Naive B cell (primary cell): ENCODE data around the gene GATC. TPM values are rescaled to one million over a fixed set of nuclear protein-coding genes. Genes with fewer than 3 reads are reported as not detected.
"Not testable (repeated sequence)": the region's sequence is repeated elsewhere in the genome, so short reads cannot be mapped to it uniquely, and the experiment has no call there.

Source experiments
- ATAC-seq, 2 donors: fragments of 150-1000 bp; cut with Tn5 transposase; 2 replicates each; pipeline ENCODE4 v1.10.0; 2021; ENCODE audit warnings: low read depth in 2 of 2, mild to moderate bottlenecking in 2 of 2, moderate library complexity in 2 of 2
- DNase-seq: peaks from one replicate; pipeline ENCODE4 v3.0.0; 2022
- H3K27ac Mint-ChIP-seq, 6 donors: one replicate each; pipeline ENCODE4 v1.8.0; 2020 to 2022; ENCODE audit warnings: mild to moderate bottlenecking in 6 of 6, mixed read lengths in 6 of 6, moderate library complexity in 5 of 6, inconsistent platforms in 2 of 6
- H3K27me3 Mint-ChIP-seq, 3 donors: one replicate each; pipeline ENCODE4 v1.8.0; 2021 to 2022; ENCODE audit warnings: mixed read lengths in 3 of 3, mild to moderate bottlenecking in 1 of 3
- H3K36me3 Mint-ChIP-seq, 2 donors: one replicate each; pipeline ENCODE4 v1.8.0; 2020 to 2022; ENCODE audit warnings: mixed read lengths in 2 of 2, inconsistent platforms in 1 of 2, mild to moderate bottlenecking in 1 of 2
- H3K4me1 Mint-ChIP-seq, 3 donors: one replicate each; pipeline ENCODE4 v1.8.0; 2020 to 2022; ENCODE audit warnings: mixed read lengths in 3 of 3, inconsistent platforms in 1 of 3, mild to moderate bottlenecking in 1 of 3, moderate library complexity in 1 of 3
- H3K4me3 Mint-ChIP-seq, 8 donors: one replicate each; pipeline ENCODE4 v1.8.0; 2020 to 2022; ENCODE audit warnings: mild to moderate bottlenecking in 8 of 8, mixed read lengths in 8 of 8, moderate library complexity in 8 of 8, inconsistent platforms in 2 of 8
- H3K9me3 Mint-ChIP-seq, 7 donors: one replicate each; pipeline ENCODE4 v1.8.0; 2020 to 2022; ENCODE audit warnings: mixed read lengths in 7 of 7, mild to moderate bottlenecking in 5 of 7, inconsistent platforms in 2 of 7, moderate library complexity in 1 of 7
- polyA plus RNA-seq, 6 donors: library from polyadenylated mRNA; unstranded; fragments of 300-500 nt; fragmentation: Illumina TruSeq; gene quantifications; one replicate each; pipeline ENCODE4 v1.2.3, GENCODE V29; 2021; ENCODE audit warnings: low read depth in 6 of 6

The GATC gene
- polyA plus RNA-seq, 6 donors from 2014 or later = 9.7 to 16.3 (median 14.5) TPM

GRCh38 chr12:120487552-120487951, 41.3 kb downstream of the GATC start:
- not testable (repeated sequence) for ATAC-seq, DNase-seq, H3K9me3 Mint-ChIP-seq, H3K36me3 Mint-ChIP-seq, H3K4me3 Mint-ChIP-seq, H3K4me1 Mint-ChIP-seq, H3K27me3 Mint-ChIP-seq
- peak overlapping the region in 1 of 6 donors; percentile 72 for H3K27ac Mint-ChIP-seq

GRCh38 chr12:120488057-120488640, 41.9 kb downstream of the GATC start:
- ATAC-seq (no peak), DNase-seq (no peak)
- Mint-ChIP-seq H3K4me3 (no peak overlapping the region), H3K9me3 (no peaks in the 10 kb centered on the region), H3K36me3 (no peaks in the 10 kb centered on the region), H3K4me1 (no peaks in the 10 kb centered on the region), H3K27me3 (no peaks in the 10 kb centered on the region), H3K27ac (peak overlapping the region in 2 of 6 donors; percentile 10 to 61)

GRCh38 chr12:120489018-120489417, 42.8 kb downstream of the GATC start:
- no peaks in the 10 kb centered on the region for H3K9me3 Mint-ChIP-seq
- H3K27ac Mint-ChIP-seq = peak overlapping the region in 1 of 6 donors; percentile 16
- no peak for DNase-seq
- no peaks in the 10 kb centered on the region for H3K27me3 Mint-ChIP-seq
- no peak overlapping the region for H3K4me3 Mint-ChIP-seq
- no peak for ATAC-seq
- H3K4me1 Mint-ChIP-seq = no peaks in the 10 kb centered on the region
- no peaks in the 10 kb centered on the region for H3K36me3 Mint-ChIP-seq

- Mint-ChIP-seq H3K9me3 (no peaks in the 10 kb centered on the region), H3K36me3 (no peaks in the 10 kb centered on the region), H3K27ac (peak overlapping the region in 2 of 6 donors; percentile 25 to 60)
These were observed 44.1 kb downstream of the GATC start for GRCh38 chr12:120490325-120490724.

GRCh38 chr12:120490833-120491512, 44.7 kb downstream of the GATC start:
- peak overlapping the region in 2 of 6 donors; percentile 11 to 12 for H3K27ac Mint-ChIP-seq
- DNase-seq = no peak

More at GRCh38 chr12:120490325-120490724, 44.1 kb downstream of the GATC start:
- ATAC-seq = no peak
- H3K4me3 Mint-ChIP-seq = no peak overlapping the region
- peaks cover 5 to 6% (median 5%) of the 10 kb centered on the region in 3 donors for H3K4me1 Mint-ChIP-seq
- H3K27me3 Mint-ChIP-seq = no peaks in the 10 kb centered on the region
- no peak for DNase-seq

GRCh38 chr12:120495186-120495730, 49.0 kb downstream of the GATC start:
- peaks cover 30 to 32% (median 31%) of the 10 kb centered on the region in 3 donors for H3K4me1 Mint-ChIP-seq
- no peaks in the 10 kb centered on the region for H3K27me3 Mint-ChIP-seq
- ATAC-seq = peak; percentile 2 to 3
- H3K4me3 Mint-ChIP-seq = peak overlapping the region; percentile 82 to 98 (median 92)
- DNase-seq = no peak
- no peaks in the 10 kb centered on the region for H3K9me3 Mint-ChIP-seq
- H3K27ac Mint-ChIP-seq = peak overlapping the region in 5 of 6 donors; percentile 58 to 93 (median 92)
- H3K36me3 Mint-ChIP-seq = no peaks in the 10 kb centered on the region

More at GRCh38 chr12:120490833-120491512, 44.7 kb downstream of the GATC start:
- no peak for ATAC-seq
- H3K27me3 Mint-ChIP-seq = no peaks in the 10 kb centered on the region
- no peaks in the 10 kb centered on the region for H3K36me3 Mint-ChIP-seq
- H3K4me3 Mint-ChIP-seq = no peak overlapping the region
- H3K4me1 Mint-ChIP-seq = peaks cover 9 to 11% (median 10%) of the 10 kb centered on the region in 3 donors
- no peaks in the 10 kb centered on the region for H3K9me3 Mint-ChIP-seq

GRCh38 chr12:120495731-120496412, 49.6 kb downstream of the GATC start, which contains the start of gene DYNLL1:
DYNLL1 (plus strand) TSS chr12:120496113; CDS start chr12:120496422, 309 bp downstream.
- peaks cover 30 to 32% (median 31%) of the 10 kb centered on the region in 3 donors for H3K4me1 Mint-ChIP-seq

GRCh38 chr12:120496413-120497340, 50.4 kb downstream of the GATC start:
- peak overlapping the region; percentile 82 to 98 (median 92) for H3K4me3 Mint-ChIP-seq
- DNase-seq (peak; percentile 57), ATAC-seq (peak; percentile 27 to 32)
- H3K36me3 Mint-ChIP-seq = no peaks in the 10 kb centered on the region
- no peaks in the 10 kb centered on the region for H3K27me3 Mint-ChIP-seq
- peak overlapping the region; percentile 92 to 98 (median 95) for H3K27ac Mint-ChIP-seq
- no peaks in the 10 kb centered on the region for H3K9me3 Mint-ChIP-seq
- H3K4me1 Mint-ChIP-seq = peaks cover 30 to 32% (median 31%) of the 10 kb centered on the region in 3 donors

More at GRCh38 chr12:120495731-120496412, 49.6 kb downstream of the GATC start, which contains the start of gene DYNLL1:
- H3K27me3 Mint-ChIP-seq = no peaks in the 10 kb centered on the region
- ATAC-seq (peak; percentile 91), DNase-seq (peak; percentile 98)
- H3K4me3 Mint-ChIP-seq = peak within 1 kb of the TSS; percentile 82 to 98 (median 92)
- H3K36me3 Mint-ChIP-seq = no peaks in the 10 kb centered on the region
- H3K9me3 Mint-ChIP-seq = no peaks in the 10 kb centered on the region
- peak within 1 kb of the TSS; percentile 92 to 98 (median 95) for H3K27ac Mint-ChIP-seq

- H3K4me1 Mint-ChIP-seq = peaks cover 30 to 32% (median 31%) of the 10 kb centered on the region in 3 donors
- ATAC-seq = no peak
- H3K27ac Mint-ChIP-seq = peak overlapping the region in 5 of 6 donors; percentile 8 to 97 (median 74)
- H3K4me3 Mint-ChIP-seq = peak overlapping the region; percentile 82 to 98 (median 92)
- H3K9me3 Mint-ChIP-seq = no peaks in the 10 kb centered on the region
- H3K27me3 Mint-ChIP-seq = no peaks in the 10 kb centered on the region
- DNase-seq = no peak
- no peaks in the 10 kb centered on the region for H3K36me3 Mint-ChIP-seq
These were observed 51.4 kb downstream of the GATC start for GRCh38 chr12:120497524-120498150.

GRCh38 chr12:120498870-120499515, 52.7 kb downstream of the GATC start:
- no peaks in the 10 kb centered on the region for H3K27me3 Mint-ChIP-seq
- H3K4me1 Mint-ChIP-seq = peaks cover 30 to 32% (median 31%) of the 10 kb centered on the region in 3 donors
- DNase-seq (no peak), ATAC-seq (no peak)
- peak overlapping the region in 1 of 6 donors; percentile 12 for H3K27ac Mint-ChIP-seq
- H3K4me3 Mint-ChIP-seq = peak overlapping the region in 1 of 8 donors; percentile 90
- peaks cover 5 to 12% of the 10 kb centered on the region in 2 donors for H3K36me3 Mint-ChIP-seq
- H3K9me3 Mint-ChIP-seq = no peaks in the 10 kb centered on the region

- DNase-seq (no peak), ATAC-seq (no peak)
- H3K27me3 Mint-ChIP-seq = no peaks in the 10 kb centered on the region
- peaks cover 22 to 24% (median 24%) of the 10 kb centered on the region in 3 donors for H3K4me1 Mint-ChIP-seq
- H3K4me3 Mint-ChIP-seq = no peak overlapping the region
- no peaks in the 10 kb centered on the region for H3K9me3 Mint-ChIP-seq
- peak overlapping the region in 2 of 6 donors; percentile 25 to 27 for H3K27ac Mint-ChIP-seq
- H3K36me3 Mint-ChIP-seq = peaks cover 5 to 12% of the 10 kb centered on the region in 2 donors
These were observed 54.3 kb downstream of the GATC start for GRCh38 chr12:120500581-120500980.

- no peak for ATAC-seq
- H3K4me1 Mint-ChIP-seq = no peaks in the 10 kb centered on the region
- no peaks in the 10 kb centered on the region for H3K9me3 Mint-ChIP-seq
- peaks cover 5 to 21% of the 10 kb centered on the region in 2 donors for H3K36me3 Mint-ChIP-seq
- H3K4me3 Mint-ChIP-seq = no peak overlapping the region
- DNase-seq = no peak
- H3K27ac Mint-ChIP-seq = no peak overlapping the region
- no peaks in the 10 kb centered on the region for H3K27me3 Mint-ChIP-seq
These were observed 58.3 kb downstream of the GATC start for GRCh38 chr12:120504587-120504986.
